ENCODE results near the gene B4GALT1. TPM values are rescaled to one million over a fixed set of nuclear protein-coding genes. Genes with fewer than 3 reads are reported as not detected.

The B4GALT1 gene
- total RNA-seq, 4 donors from 2014 or later: 13.1 to 66.3 (median 37.1) TPM

GRCh38 chr9:33202552-33203201, 35.5 kb upstream of the B4GALT1 start:
- Histone ChIP-seq H3K9me3 (no peaks in the 10 kb centered on the region), H3K4me3 (no peak overlapping the region), H3K27me3 (no peaks in the 10 kb centered on the region), H3K27ac (peak overlapping the region; percentile 63 to 77), H3K36me3 (no peaks in the 10 kb centered on the region), H3K4me1 (peaks cover 0 to 4% of the 10 kb centered on the region in 2 donors)
- peak; percentile 39 to 63 for DNase-seq
- TF ChIP-seq, protein P1, sequence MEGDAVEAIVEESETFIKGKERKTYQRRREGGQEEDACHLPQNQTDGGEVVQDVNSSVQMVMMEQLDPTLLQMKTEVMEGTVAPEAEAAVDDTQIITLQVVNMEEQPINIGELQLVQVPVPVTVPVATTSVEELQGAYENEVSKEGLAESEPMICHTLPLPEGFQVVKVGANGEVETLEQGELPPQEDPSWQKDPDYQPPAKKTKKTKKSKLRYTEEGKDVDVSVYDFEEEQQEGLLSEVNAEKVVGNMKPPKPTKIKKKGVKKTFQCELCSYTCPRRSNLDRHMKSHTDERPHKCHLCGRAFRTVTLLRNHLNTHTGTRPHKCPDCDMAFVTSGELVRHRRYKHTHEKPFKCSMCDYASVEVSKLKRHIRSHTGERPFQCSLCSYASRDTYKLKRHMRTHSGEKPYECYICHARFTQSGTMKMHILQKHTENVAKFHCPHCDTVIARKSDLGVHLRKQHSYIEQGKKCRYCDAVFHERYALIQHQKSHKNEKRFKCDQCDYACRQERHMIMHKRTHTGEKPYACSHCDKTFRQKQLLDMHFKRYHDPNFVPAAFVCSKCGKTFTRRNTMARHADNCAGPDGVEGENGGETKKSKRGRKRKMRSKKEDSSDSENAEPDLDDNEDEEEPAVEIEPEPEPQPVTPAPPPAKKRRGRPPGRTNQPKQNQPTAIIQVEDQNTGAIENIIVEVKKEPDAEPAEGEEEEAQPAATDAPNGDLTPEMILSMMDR (IDR thresholded peaks at IDR 0.05): no peak
- no peak for TF ChIP-seq POLR2A (IDR thresholded peaks at IDR 0.05)
- intact Hi-C loops (cut with DNase I; ENCODE audit: low total_unique reads): no loop called here

GRCh38 chr9:33202018-33202417, 34.9 kb upstream of the B4GALT1 start:
- no peak for DNase-seq
- Histone ChIP-seq H3K4me1 (peaks cover 0 to 6% of the 10 kb centered on the region in 2 donors), H3K36me3 (no peaks in the 10 kb centered on the region), H3K27ac (peak overlapping the region; percentile 63 to 77), H3K4me3 (no peak overlapping the region), H3K9me3 (no peaks in the 10 kb centered on the region), H3K27me3 (no peaks in the 10 kb centered on the region)
- TF ChIP-seq, protein P1 (IDR thresholded peaks at IDR 0.05): no peak
- TF ChIP-seq POLR2A (IDR thresholded peaks at IDR 0.05): no peak
- intact Hi-C loops (cut with DNase I; ENCODE audit: low total_unique reads): no loop called here

- H3K36me3 ChIP-seq: no peaks in the 10 kb centered on the region
- TF ChIP-seq, protein P1 (IDR thresholded peaks at IDR 0.05): no peak
- TF ChIP-seq POLR2A (IDR thresholded peaks at IDR 0.05): no peak
- H3K27me3 ChIP-seq: no peaks in the 10 kb centered on the region
- intact Hi-C loops (cut with DNase I; ENCODE audit: low total_unique reads): no loop called here
- H3K27ac ChIP-seq: peak overlapping the region; percentile 61 to 75
- peaks cover 0 to 6% of the 10 kb centered on the region in 2 donors for H3K4me1 ChIP-seq
- no peak overlapping the region for H3K4me3 ChIP-seq
- no peaks in the 10 kb centered on the region for H3K9me3 ChIP-seq
- DNase-seq: peak; percentile 67 to 77
Measured at GRCh38 chr9:33198165-33198564, 31.0 kb upstream of the B4GALT1 start.

DNA sequence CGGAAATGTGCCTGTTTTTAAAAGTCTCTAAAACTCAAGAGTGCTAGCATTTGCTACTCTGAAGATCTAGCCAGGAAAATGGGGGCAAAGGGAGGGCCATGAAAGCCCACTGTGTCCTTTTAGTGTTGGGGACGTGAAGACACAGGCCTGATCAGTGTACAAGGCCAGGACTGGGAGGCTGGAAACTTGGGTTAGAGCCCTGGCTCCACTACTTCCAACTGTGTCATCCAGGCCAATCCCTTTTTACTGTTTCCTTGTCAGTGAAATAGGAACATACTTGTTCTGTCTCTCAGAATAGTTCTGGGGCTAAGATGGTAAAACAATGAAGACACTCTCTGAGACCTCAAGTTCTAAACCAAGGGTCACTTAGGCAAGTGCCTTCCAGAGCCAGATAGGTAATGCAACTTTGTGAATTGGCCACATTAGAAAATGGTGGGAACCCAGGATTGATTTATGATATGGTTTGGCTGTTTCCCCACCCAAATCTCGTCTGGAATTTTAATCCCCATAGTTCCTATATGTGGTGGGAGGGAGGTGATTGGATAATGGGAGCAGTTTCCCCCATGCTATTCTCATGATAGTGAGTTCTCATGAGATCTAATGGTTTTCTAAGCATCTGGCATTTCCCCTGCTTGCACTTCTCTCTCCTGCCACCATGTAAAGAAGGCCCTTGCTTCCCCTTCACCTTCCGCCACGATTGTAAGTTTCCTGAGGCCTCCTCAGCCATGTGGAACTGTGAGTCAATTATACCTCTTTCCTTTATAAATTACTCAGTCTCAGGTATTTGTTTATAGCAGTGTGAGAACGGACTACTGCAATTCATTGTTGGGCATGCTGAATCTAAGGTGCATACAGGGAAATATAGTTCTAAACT, 30.4 kb upstream of the B4GALT1 start:
- DNase-seq: peak; percentile 44 to 70
- TF ChIP-seq, protein P1 (IDR thresholded peaks at IDR 0.05): peak in 1 of 4 experiments; percentile 17
- TF ChIP-seq POLR2A (IDR thresholded peaks at IDR 0.05): no peak
- Histone ChIP-seq H3K4me3 (no peak overlapping the region), H3K27me3 (no peaks in the 10 kb centered on the region), H3K9me3 (no peaks in the 10 kb centered on the region), H3K27ac (peak overlapping the region; percentile 61 to 75), H3K4me1 (peaks cover 0 to 6% of the 10 kb centered on the region in 2 donors), H3K36me3 (no peaks in the 10 kb centered on the region)
- intact Hi-C loops (cut with DNase I; ENCODE audit: low total_unique reads): no loop called here

DNA sequence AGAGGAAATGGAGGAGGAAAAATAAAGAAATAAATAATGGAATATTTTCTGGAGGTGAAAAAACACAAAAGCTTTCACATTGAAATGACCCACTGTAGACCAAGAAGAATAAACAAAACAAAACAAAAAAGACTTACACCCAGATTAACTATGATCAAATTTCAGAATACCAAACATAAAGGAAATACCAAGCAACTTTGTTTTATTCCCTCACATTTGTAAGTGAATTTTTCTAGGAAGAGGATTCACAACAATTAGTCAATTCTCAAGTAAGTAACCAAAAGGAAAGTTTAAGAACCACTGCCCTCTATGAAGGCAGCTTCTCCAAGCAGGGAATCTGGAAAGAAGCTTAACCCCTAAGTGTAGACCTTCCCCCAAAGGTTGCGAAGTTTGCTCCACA, 29.6 kb upstream of the B4GALT1 start:
- no peaks in the 10 kb centered on the region for H3K27me3 ChIP-seq
- no peaks in the 10 kb centered on the region for H3K36me3 ChIP-seq
- peaks cover 0 to 6% of the 10 kb centered on the region in 2 donors for H3K4me1 ChIP-seq
- intact Hi-C loops (cut with DNase I; ENCODE audit: low total_unique reads): no loop called here
- DNase-seq: no peak
- no peaks in the 10 kb centered on the region for H3K9me3 ChIP-seq
- no peak overlapping the region for H3K4me3 ChIP-seq
- TF ChIP-seq, protein P1 (IDR thresholded peaks at IDR 0.05): no peak
- no peak for TF ChIP-seq POLR2A (IDR thresholded peaks at IDR 0.05)
- peak overlapping the region; percentile 61 to 75 for H3K27ac ChIP-seq

Data from uterus (tissue), 4 donors.